HEK293 (cell line): ENCODE results near the gene LCNL1.

ENCODE experiments used
- ATF2 ChIP-seq: fragments of 450-650 bp; formaldehyde crosslinking; IDR thresholded peaks from 2 replicates; pipeline ENCODE4 v1.5.1; 2016; ENCODE audit warnings: missing biosample characterization, missing genetic modification characterization, low read depth
- CTCF ChIP-seq: fragments of 450-650 bp; formaldehyde crosslinking; IDR thresholded peaks from 2 replicates; pipeline ENCODE4 v1.5.1; 2016; ENCODE audit warnings: missing biosample characterization, missing genetic modification characterization
- ELK4 ChIP-seq: IDR thresholded peaks from 2 replicates; pipeline ENCODE4 v1.6.1; 2011; ENCODE audit warnings: mild to moderate bottlenecking, low read depth, low read length, borderline replicate concordance
- SP3 ChIP-seq: fragments of 450-650 bp; formaldehyde crosslinking; IDR thresholded peaks from 2 replicates; pipeline ENCODE4 v1.5.1; 2016; ENCODE audit warnings: missing biosample characterization, missing genetic modification characterization
- ZBTB44 ChIP-seq: fragments of 450-650 bp; IDR thresholded peaks from 2 replicates; pipeline ENCODE4 v1.5.1; 2018; ENCODE audit warnings: missing biosample characterization, mild to moderate bottlenecking, missing genetic modification characterization
- ZNF175 ChIP-seq: fragments of 450-650 bp; formaldehyde crosslinking; IDR thresholded peaks from 2 replicates; pipeline ENCODE4 v1.5.1; 2016; ENCODE audit warnings: missing biosample characterization, missing genetic modification characterization
- ZNF24 ChIP-seq: fragments of 450-650 bp; formaldehyde crosslinking; IDR thresholded peaks from 2 replicates; pipeline ENCODE4 v1.5.1; 2016; ENCODE audit warnings: missing biosample characterization, missing genetic modification characterization
- ZNF473 ChIP-seq: fragments of 450-650 bp; formaldehyde crosslinking; IDR thresholded peaks from 2 replicates; pipeline ENCODE4 v1.5.1; 2017; ENCODE audit warnings: missing biosample characterization, missing genetic modification characterization
- ZNF549 ChIP-seq: fragments of 450-650 bp; IDR thresholded peaks from 2 replicates; pipeline ENCODE4 v1.5.1; 2018; ENCODE audit warnings: missing biosample characterization, missing genetic modification characterization, mild to moderate bottlenecking, inconsistent platforms, moderate library complexity
- TF ChIP-seq, protein P1 (sequence below): fragments of 450-650 bp; formaldehyde crosslinking; IDR thresholded peaks from 2 replicates; pipeline ENCODE4 v1.5.1; 2016; ENCODE audit warnings: missing biosample characterization, missing genetic modification characterization

DNA sequence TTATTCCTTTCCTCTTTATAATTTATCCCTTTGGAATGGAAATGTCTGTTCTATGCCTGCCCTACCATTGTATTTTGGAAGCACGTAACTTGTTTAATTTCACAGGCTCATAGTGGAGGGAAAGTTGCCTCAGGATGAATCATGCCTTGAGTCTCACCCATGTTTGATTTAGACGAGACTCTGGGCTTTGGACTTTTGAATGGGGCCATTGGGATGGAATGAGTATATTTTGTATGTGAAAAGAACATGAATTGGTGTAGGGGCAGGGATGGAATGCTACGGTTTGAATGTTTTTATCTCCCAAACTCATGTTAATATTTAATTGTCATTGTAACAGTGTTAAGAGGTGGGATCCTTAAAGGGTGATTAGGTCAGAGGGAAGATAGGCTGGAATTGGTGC is 48.5 kb upstream of the LCNL1 start:
- TF ChIP-seq CTCF (tag by site-specific recombination) = no peak
- TF ChIP-seq ELK4 = no peak
- TF ChIP-seq ZNF175 (tag by site-specific recombination) = no peak
- TF ChIP-seq ZNF549 (tag by site-specific recombination) = no peak
- TF ChIP-seq, protein P1, sequence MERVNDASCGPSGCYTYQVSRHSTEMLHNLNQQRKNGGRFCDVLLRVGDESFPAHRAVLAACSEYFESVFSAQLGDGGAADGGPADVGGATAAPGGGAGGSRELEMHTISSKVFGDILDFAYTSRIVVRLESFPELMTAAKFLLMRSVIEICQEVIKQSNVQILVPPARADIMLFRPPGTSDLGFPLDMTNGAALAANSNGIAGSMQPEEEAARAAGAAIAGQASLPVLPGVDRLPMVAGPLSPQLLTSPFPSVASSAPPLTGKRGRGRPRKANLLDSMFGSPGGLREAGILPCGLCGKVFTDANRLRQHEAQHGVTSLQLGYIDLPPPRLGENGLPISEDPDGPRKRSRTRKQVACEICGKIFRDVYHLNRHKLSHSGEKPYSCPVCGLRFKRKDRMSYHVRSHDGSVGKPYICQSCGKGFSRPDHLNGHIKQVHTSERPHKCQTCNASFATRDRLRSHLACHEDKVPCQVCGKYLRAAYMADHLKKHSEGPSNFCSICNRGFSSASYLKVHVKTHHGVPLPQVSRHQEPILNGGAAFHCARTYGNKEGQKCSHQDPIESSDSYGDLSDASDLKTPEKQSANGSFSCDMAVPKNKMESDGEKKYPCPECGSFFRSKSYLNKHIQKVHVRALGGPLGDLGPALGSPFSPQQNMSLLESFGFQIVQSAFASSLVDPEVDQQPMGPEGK (tag by site-specific recombination) = no peak
- no peak for TF ChIP-seq ZNF473 (tag by site-specific recombination)
- TF ChIP-seq SP3 (tag by site-specific recombination) = no peak
- no peak for TF ChIP-seq ZNF24 (tag by site-specific recombination)
- TF ChIP-seq ATF2 = no peak
- TF ChIP-seq ZBTB44 = no peak
